Right hindlimb (tissue), 1 donor: Measurements from ENCODE around the gene CANX.

Experiments used
- DNase-seq: peaks from one replicate; pipeline ENCODE4 v3.0.0-alpha.2; 2018

The CANX gene

GRCh38 chr5:179779826-179780225 lies 81.1 kb downstream of the CANX start:
- DNase-seq = no peak

GRCh38 chr5:179780362-179780761 lies 81.6 kb downstream of the CANX start:
- no peak for DNase-seq
